Activated CD4-positive, alpha-beta memory T cell treated with anti-CD3 and anti-CD28 coated beads, Interleukin-2, amount 10 ng/mL, durations not matched to agents 7 days and 5 days (primary cell): Measurements from ENCODE around the gene ZNF844. TPM values are rescaled to one million over a fixed set of nuclear protein-coding genes. Genes with fewer than 3 reads are reported as not detected.

Experiments
- CTCF ChIA-PET: fragments of 350-600 bp; sonication (Branson Sonifier 250); formaldehyde crosslinking; loops from one replicate; lab custom pipeline; 2021; ENCODE audit warnings: antibody characterized with exemption, inconsistent platforms; lab: Charles Lee
- POLR2A ChIA-PET: fragments of 350-600 bp; sonication (Branson Sonifier 250); formaldehyde crosslinking; loops from one replicate; lab custom pipeline; 2021; ENCODE audit warnings: antibody characterized with exemption; lab: Charles Lee
- DNase-seq: peaks from one replicate; pipeline ENCODE4 v3.0.0-alpha.2; 2020
- H3K27ac Mint-ChIP-seq: one replicate; pipeline ENCODE4 v1.8.0; 2021; ENCODE audit warnings: mild to moderate bottlenecking, mixed read lengths
- H3K27me3 Mint-ChIP-seq: one replicate; pipeline ENCODE4 v1.8.0; 2021; ENCODE audit warnings: mixed read lengths
- H3K36me3 Mint-ChIP-seq: one replicate; pipeline ENCODE4 v1.8.0; 2021; ENCODE audit warnings: low read depth, mixed read lengths
- H3K4me1 Mint-ChIP-seq: one replicate; pipeline ENCODE4 v1.8.0; 2021; ENCODE audit warnings: mixed read lengths
- H3K4me3 Mint-ChIP-seq: one replicate; pipeline ENCODE4 v1.8.0; 2021; ENCODE audit warnings: mild to moderate bottlenecking, mixed read lengths
- H3K9me3 Mint-ChIP-seq: one replicate; pipeline ENCODE4 v1.8.0; 2021; ENCODE audit warnings: mixed read lengths
- total RNA-seq, 2 experiments: library from RNA; stranded (reverse); gene quantifications; one replicate each; pipeline ENCODE4 v1.2.3, GENCODE V29; 2021

The ZNF844 gene
- 1 to 10 TPM; 1.4 to 1.6 TPM for total RNA-seq

- H3K4me1 Mint-ChIP-seq, result peaks cover 4% of the 10 kb centered on the region
- POLR2A ChIA-PET, result interaction anchor here (1.0 kb wide), 1 partner anchor 27 kb away, joined by 3 read pairs; no protein-coding TSS in a partner anchor
- H3K4me3 Mint-ChIP-seq, result peak within 1 kb of the TSS; percentile 65
- CTCF ChIA-PET, result no interaction called here
- H3K27me3 Mint-ChIP-seq, result no peaks in the 10 kb centered on the region
- H3K9me3 Mint-ChIP-seq, result peaks cover 8% of the 10 kb centered on the region
- H3K36me3 Mint-ChIP-seq, result peaks cover 6% of the 10 kb centered on the region
- DNase-seq, result peak; percentile 59
- H3K27ac Mint-ChIP-seq, result no peak within 1 kb of the TSS
Measured at GRCh38 chr19:12064590-12065538, at the start of gene ZNF844. Gene ZNF844 (plus strand): TSS chr19:12064731. CDS start chr19:12064874, 143 bp downstream.

- DNase-seq, result no peak
- no peak overlapping the region for H3K4me3 Mint-ChIP-seq
- peaks cover 59% of the 10 kb centered on the region for H3K9me3 Mint-ChIP-seq
- no peak overlapping the region for H3K27ac Mint-ChIP-seq
- H3K27me3 Mint-ChIP-seq, result no peaks in the 10 kb centered on the region
- POLR2A ChIA-PET, result no interaction called here
- CTCF ChIA-PET, result no interaction called here
- H3K4me1 Mint-ChIP-seq, result no peaks in the 10 kb centered on the region
- peaks cover 60% of the 10 kb centered on the region for H3K36me3 Mint-ChIP-seq
Measured at GRCh38 chr19:12015015-12015752, 49.3 kb upstream of the ZNF844 start.

- H3K36me3 Mint-ChIP-seq, result peaks cover 55% of the 10 kb centered on the region
- no peak overlapping the region for H3K4me3 Mint-ChIP-seq
- H3K27ac Mint-ChIP-seq, result no peak overlapping the region
- CTCF ChIA-PET, result no interaction called here
- no peaks in the 10 kb centered on the region for H3K27me3 Mint-ChIP-seq
- H3K9me3 Mint-ChIP-seq, result peaks cover 57% of the 10 kb centered on the region
- POLR2A ChIA-PET, result no interaction called here
- DNase-seq, result no peak
- no peaks in the 10 kb centered on the region for H3K4me1 Mint-ChIP-seq
Measured at GRCh38 chr19:12015753-12016116, 48.8 kb upstream of the ZNF844 start.

- Mint-ChIP-seq H3K27me3 (peaks cover 3% of the 10 kb centered on the region), H3K4me1 (peaks cover 5% of the 10 kb centered on the region), H3K27ac (no peak overlapping the region), H3K36me3 (peaks cover 18% of the 10 kb centered on the region), H3K9me3 (peaks cover 34% of the 10 kb centered on the region), H3K4me3 (no peak overlapping the region)
- DNase-seq, result no peak
- POLR2A ChIA-PET, result no interaction called here
- CTCF ChIA-PET, result no interaction called here
Measured at GRCh38 chr19:12034198-12034597, 30.3 kb upstream of the ZNF844 start.

GRCh38 chr19:12034620-12035019 is 29.9 kb upstream of the ZNF844 start:
- Mint-ChIP-seq H3K27ac (no peak overlapping the region), H3K4me1 (peaks cover 5% of the 10 kb centered on the region), H3K4me3 (no peak overlapping the region), H3K27me3 (peaks cover 3% of the 10 kb centered on the region), H3K36me3 (peaks cover 18% of the 10 kb centered on the region), H3K9me3 (peaks cover 34% of the 10 kb centered on the region)
- DNase-seq, result no peak
- CTCF ChIA-PET, result no interaction called here
- POLR2A ChIA-PET, result no interaction called here

- Mint-ChIP-seq H3K9me3 (peaks cover 34% of the 10 kb centered on the region), H3K4me1 (peaks cover 5% of the 10 kb centered on the region), H3K36me3 (peaks cover 18% of the 10 kb centered on the region), H3K4me3 (peak within 1 kb of the TSS; percentile 54), H3K27ac (no peak within 1 kb of the TSS), H3K27me3 (peaks cover 3% of the 10 kb centered on the region)
- peak; percentile 41 for DNase-seq
- ChIA-PET POLR2A (interaction anchor here (0.6 kb wide), 1 partner anchor 16 kb away, joined by 3 read pairs; no protein-coding TSS in a partner anchor), CTCF (no interaction called here)
Measured at GRCh38 chr19:12035220-12036172, 29.0 kb upstream of the ZNF844 start, which contains the start of gene ZNF433. Gene ZNF433 (minus strand): TSS chr19:12035679. CDS start chr19:12035539, 140 bp downstream.

GRCh38 chr19:12042893-12043292 is 21.6 kb upstream of the ZNF844 start:
- Mint-ChIP-seq H3K36me3 (peaks cover 33% of the 10 kb centered on the region), H3K27ac (no peak overlapping the region), H3K4me1 (no peaks in the 10 kb centered on the region), H3K9me3 (peaks cover 46% of the 10 kb centered on the region), H3K27me3 (no peaks in the 10 kb centered on the region), H3K4me3 (no peak overlapping the region)
- POLR2A ChIA-PET, result no interaction called here
- no peak for DNase-seq
- CTCF ChIA-PET, result no interaction called here

- POLR2A ChIA-PET, result no interaction called here
- Mint-ChIP-seq H3K27ac (no peak overlapping the region), H3K27me3 (no peaks in the 10 kb centered on the region), H3K36me3 (peaks cover 32% of the 10 kb centered on the region), H3K4me3 (no peak overlapping the region), H3K4me1 (no peaks in the 10 kb centered on the region), H3K9me3 (peaks cover 46% of the 10 kb centered on the region)
- DNase-seq, result no peak
- CTCF ChIA-PET, result no interaction called here
Measured at GRCh38 chr19:12043752-12044422, 20.6 kb upstream of the ZNF844 start.

- H3K4me3 Mint-ChIP-seq, result no peak overlapping the region
- POLR2A ChIA-PET, result no interaction called here
- H3K4me1 Mint-ChIP-seq, result peaks cover 8% of the 10 kb centered on the region
- no peaks in the 10 kb centered on the region for H3K27me3 Mint-ChIP-seq
- DNase-seq, result no peak
- peaks cover 42% of the 10 kb centered on the region for H3K9me3 Mint-ChIP-seq
- H3K36me3 Mint-ChIP-seq, result peaks cover 35% of the 10 kb centered on the region
- H3K27ac Mint-ChIP-seq, result no peak overlapping the region
- CTCF ChIA-PET, result no interaction called here
Measured at GRCh38 chr19:12047868-12048267, 16.7 kb upstream of the ZNF844 start.

- Mint-ChIP-seq H3K27ac (no peak overlapping the region), H3K36me3 (peaks cover 15% of the 10 kb centered on the region), H3K4me3 (peak overlapping the region; percentile 69), H3K27me3 (peaks cover 6% of the 10 kb centered on the region), H3K9me3 (peaks cover 24% of the 10 kb centered on the region), H3K4me1 (peaks cover 13% of the 10 kb centered on the region)
- CTCF ChIA-PET, result interaction anchor here (1.0 kb wide), 1 partner anchor 128 kb away, joined by 3 read pairs; no protein-coding TSS in a partner anchor
- POLR2A ChIA-PET, result interaction anchor here (0.7 kb wide), 1 partner anchor 17 kb away, joined by 3 read pairs; the partner anchor contains the start of gene ZNF433
- no peak for DNase-seq
Measured at GRCh38 chr19:12052091-12052496, 12.4 kb upstream of the ZNF844 start.

GRCh38 chr19:12052497-12053169 is 11.9 kb upstream of the ZNF844 start, which contains the start of gene ZNF878:
Gene ZNF878 (minus strand): TSS chr19:12052961. CDS start chr19:12052801, 160 bp downstream.
- CTCF ChIA-PET, result interaction anchor here (1.0 kb wide), 1 partner anchor 129 kb away, joined by 3 read pairs; no protein-coding TSS in a partner anchor
- no peak within 1 kb of the TSS for H3K27ac Mint-ChIP-seq

More at GRCh38 chr19:12052497-12053169, 11.9 kb upstream of the ZNF844 start, which contains the start of gene ZNF878:
- Mint-ChIP-seq H3K4me3 (peak within 1 kb of the TSS; percentile 69), H3K4me1 (peaks cover 13% of the 10 kb centered on the region), H3K9me3 (peaks cover 22% of the 10 kb centered on the region), H3K36me3 (peaks cover 13% of the 10 kb centered on the region), H3K27me3 (peaks cover 6% of the 10 kb centered on the region)
- POLR2A ChIA-PET, result no interaction called here
- DNase-seq, result peak; percentile 51
